GM12872 (cell line): Measurements from ENCODE around the gene NT5M.

Experiments used
- CTCF ChIP-seq: IDR thresholded peaks from 3 replicates; pipeline ENCODE4 v1.5.1; 2011; ENCODE audit warnings: low read depth, mild to moderate bottlenecking, low read length, moderate library complexity; ENCODE audit not compliant: insufficient read depth

Gene NT5M

GRCh38 chr17:17346428-17347233, 43.5 kb downstream of the NT5M start:
- TF ChIP-seq CTCF: no peak

GRCh38 chr17:17347234-17347955, 44.2 kb downstream of the NT5M start:
- TF ChIP-seq CTCF: no peak

- no peak for TF ChIP-seq CTCF
Measured at GRCh38 chr17:17347956-17348871, 45.0 kb downstream of the NT5M start.

GRCh38 chr17:17348872-17349723, 45.9 kb downstream of the NT5M start:
- TF ChIP-seq CTCF: no peak

GRCh38 chr17:17349724-17350106, 46.5 kb downstream of the NT5M start:
- no peak for TF ChIP-seq CTCF

- TF ChIP-seq CTCF: no peak
Measured at GRCh38 chr17:17350491-17351355, 47.5 kb downstream of the NT5M start.
